SK-N-MC (cell line): Measurements from ENCODE around the gene GPATCH2.

ENCODE experiments used
- DNase-seq: peaks from one replicate; pipeline ENCODE4 v3.0.0-alpha.2; 2011; ENCODE audit warnings: low read depth, low spot score
- H3K27ac ChIP-seq: fragments of 200-600 bp; sonication (generic); 2 replicates; pipeline ENCODE4 v1.5.1; 2016; ENCODE audit warnings: mixed run types
- H3K36me3 ChIP-seq: fragments of 200-600 bp; sonication (generic); 2 replicates; pipeline ENCODE4 v1.6.1; 2017; ENCODE audit warnings: antibody characterized with exemption, low read length, mixed read lengths; ENCODE audit not compliant: insufficient read depth
- H3K4me3 ChIP-seq: fragments of 200-600 bp; sonication (generic); 2 replicates; pipeline ENCODE4 v1.5.1; 2016
- H3K9ac ChIP-seq: fragments of 200-600 bp; sonication (generic); 2 replicates; pipeline ENCODE4 v1.8.0; 2017; ENCODE audit warnings: mixed run types, mixed read lengths; ENCODE audit not compliant: insufficient read length
- H3K9me3 ChIP-seq: fragments of 200-600 bp; sonication (generic); 2 replicates; pipeline ENCODE4 v1.6.1; 2017; ENCODE audit warnings: low read depth, mild to moderate bottlenecking, antibody characterized with exemption, low read length, moderate library complexity, mixed read lengths
- EZH2 ChIP-seq: fragments of 200-600 bp; sonication (generic); IDR thresholded peaks from one replicate; pipeline ENCODE4 v1.6.1; 2017; ENCODE audit warnings: antibody characterized with exemption
- FOXP2 ChIP-seq: optimal IDR thresholded peaks from 2 replicates; pipeline ENCODE3; 2011; ENCODE audit warnings: mild to moderate bottlenecking, moderate library complexity; ENCODE audit not compliant: insufficient read depth; ENCODE audit errors: extremely low read length, control extremely low read depth
- POLR2AphosphoS5 ChIP-seq: IDR thresholded peaks from 2 replicates; pipeline ENCODE4 v1.6.1; 2012; ENCODE audit warnings: mild to moderate bottlenecking, low read depth, low read length, borderline replicate concordance

Gene GPATCH2

GRCh38 chr1:217564833-217565232 is 66.1 kb downstream of the GPATCH2 start:
- no peak overlapping the region for H3K27ac ChIP-seq
- DNase-seq: no peak
- H3K4me3 ChIP-seq: no peak overlapping the region
- H3K9me3 ChIP-seq: no peaks in the 10 kb centered on the region
- H3K36me3 ChIP-seq: no peaks in the 10 kb centered on the region
- TF ChIP-seq POLR2AphosphoS5 (no peak), FOXP2 (no peak), EZH2 (no peak)
- H3K9ac ChIP-seq: no peak overlapping the region

GRCh38 chr1:217564207-217564606 is 66.7 kb downstream of the GPATCH2 start:
- Histone ChIP-seq H3K27ac (no peak overlapping the region), H3K4me3 (no peak overlapping the region), H3K36me3 (no peaks in the 10 kb centered on the region), H3K9ac (no peak overlapping the region), H3K9me3 (no peaks in the 10 kb centered on the region)
- TF ChIP-seq FOXP2 (no peak), POLR2AphosphoS5 (no peak), EZH2 (no peak)
- DNase-seq: no peak

GRCh38 chr1:217563179-217563578 is 67.7 kb downstream of the GPATCH2 start:
- TF ChIP-seq FOXP2 (no peak), EZH2 (no peak), POLR2AphosphoS5 (no peak)
- H3K36me3 ChIP-seq: no peaks in the 10 kb centered on the region
- H3K9me3 ChIP-seq: no peaks in the 10 kb centered on the region
- H3K9ac ChIP-seq: no peak overlapping the region
- H3K4me3 ChIP-seq: no peak overlapping the region
- no peak overlapping the region for H3K27ac ChIP-seq
- DNase-seq: no peak

GRCh38 chr1:217562229-217562878 is 68.5 kb downstream of the GPATCH2 start:
- DNase-seq: no peak
- no peak overlapping the region for H3K4me3 ChIP-seq
- H3K9me3 ChIP-seq: no peaks in the 10 kb centered on the region
- H3K9ac ChIP-seq: no peak overlapping the region
- TF ChIP-seq FOXP2 (no peak), POLR2AphosphoS5 (no peak), EZH2 (no peak)
- H3K36me3 ChIP-seq: no peaks in the 10 kb centered on the region
- no peak overlapping the region for H3K27ac ChIP-seq

GRCh38 chr1:217561446-217561845 is 69.4 kb downstream of the GPATCH2 start:
- Histone ChIP-seq H3K36me3 (no peaks in the 10 kb centered on the region), H3K4me3 (no peak overlapping the region), H3K27ac (no peak overlapping the region), H3K9me3 (no peaks in the 10 kb centered on the region), H3K9ac (no peak overlapping the region)
- no peak for TF ChIP-seq POLR2AphosphoS5
- TF ChIP-seq EZH2: no peak
- no peak for TF ChIP-seq FOXP2
- DNase-seq: no peak

- Histone ChIP-seq H3K9me3 (no peaks in the 10 kb centered on the region), H3K27ac (no peak overlapping the region), H3K4me3 (no peak overlapping the region), H3K36me3 (no peaks in the 10 kb centered on the region), H3K9ac (no peak overlapping the region)
- no peak for DNase-seq
- TF ChIP-seq FOXP2: no peak
These were observed 76.0 kb downstream of the GPATCH2 start for GRCh38 chr1:217554849-217555248.

- H3K36me3 ChIP-seq: no peaks in the 10 kb centered on the region
- no peak overlapping the region for H3K9ac ChIP-seq
- no peak for DNase-seq
- no peak overlapping the region for H3K27ac ChIP-seq
- H3K4me3 ChIP-seq: no peak overlapping the region
- no peaks in the 10 kb centered on the region for H3K9me3 ChIP-seq
- TF ChIP-seq POLR2AphosphoS5 (no peak), EZH2 (no peak), FOXP2 (no peak)
These were observed 76.9 kb downstream of the GPATCH2 start for GRCh38 chr1:217553949-217554509.

GRCh38 chr1:217552339-217552951 is 78.4 kb downstream of the GPATCH2 start:
- TF ChIP-seq FOXP2 (no peak), POLR2AphosphoS5 (no peak), EZH2 (no peak)
- H3K4me3 ChIP-seq: no peak overlapping the region
- DNase-seq: no peak
- no peak overlapping the region for H3K9ac ChIP-seq
- H3K36me3 ChIP-seq: no peaks in the 10 kb centered on the region; the same call in 1 of the 2 replicates
- H3K27ac ChIP-seq: no peak overlapping the region
- H3K9me3 ChIP-seq: no peaks in the 10 kb centered on the region
